HG03039 (cell line): ENCODE measurements around the gene DYRK2.
"Not testable (repeated sequence)": the region's sequence is repeated elsewhere in the genome, so short reads cannot be mapped to it uniquely, and the experiment has no call there.

Experiments used
- ATAC-seq: cut with Tn5 transposase; IDR thresholded peaks from one replicate; pipeline ENCODE4 v1.9.1; 2021; ENCODE audit warnings: mild to moderate bottlenecking, moderate library complexity; ENCODE audit not compliant: unreplicated experiment

DYRK2 gene

GRCh38 chr12:67669934-67670631, 21.5 kb downstream of the DYRK2 start:
- ATAC-seq, result no peak

GRCh38 chr12:67671419-67671818, 22.9 kb downstream of the DYRK2 start:
- ATAC-seq, result no peak

GRCh38 chr12:67671892-67672291, 23.3 kb downstream of the DYRK2 start:
- no peak for ATAC-seq

GRCh38 chr12:67672507-67672906, 24.0 kb downstream of the DYRK2 start:
- not testable (repeated sequence) for ATAC-seq

GRCh38 chr12:67673509-67673908, 25.0 kb downstream of the DYRK2 start:
- not testable (repeated sequence) for ATAC-seq

- ATAC-seq, result no peak
Observed at GRCh38 chr12:67674417-67674816, 25.9 kb downstream of the DYRK2 start.

GRCh38 chr12:67676624-67677023, 28.1 kb downstream of the DYRK2 start:
- ATAC-seq, result no peak

GRCh38 chr12:67677166-67677565, 28.6 kb downstream of the DYRK2 start:
- ATAC-seq, result no peak

- no peak for ATAC-seq
Observed at GRCh38 chr12:67681105-67681778, 32.7 kb downstream of the DYRK2 start.

GRCh38 chr12:67681941-67682620, 33.5 kb downstream of the DYRK2 start:
- no peak for ATAC-seq

- ATAC-seq, result no peak
Observed at GRCh38 chr12:67689385-67689784, 40.8 kb downstream of the DYRK2 start.

GRCh38 chr12:67690656-67691055, 42.1 kb downstream of the DYRK2 start:
- ATAC-seq, result no peak

GRCh38 chr12:67691220-67691619, 42.7 kb downstream of the DYRK2 start:
- ATAC-seq, result no peak

GRCh38 chr12:67692135-67692534, 43.6 kb downstream of the DYRK2 start:
- no peak for ATAC-seq

- ATAC-seq, result no peak
Observed at GRCh38 chr12:67692966-67693365, 44.4 kb downstream of the DYRK2 start.

GRCh38 chr12:67693894-67694293, 45.3 kb downstream of the DYRK2 start:
- ATAC-seq, result no peak

- no peak for ATAC-seq
Observed at GRCh38 chr12:67694306-67694900, 45.9 kb downstream of the DYRK2 start.

GRCh38 chr12:67695974-67696373, 47.4 kb downstream of the DYRK2 start:
- ATAC-seq, result no peak

- ATAC-seq, result no peak
Observed at GRCh38 chr12:67697443-67697842, 48.9 kb downstream of the DYRK2 start.

GRCh38 chr12:67697967-67698366, 49.4 kb downstream of the DYRK2 start:
- ATAC-seq, result no peak
